SK-N-SH (cell line): ENCODE results near the gene KRTAP10-7.

Experiments used
- EP300 ChIP-seq, 2 experiments: IDR thresholded peaks; 2 replicates each; pipeline versions ENCODE4 v1.4.0 to v1.6.1; 2012; ENCODE audit warnings: borderline replicate concordance in 1 of 2, low read depth in 1 of 2, low read length in 1 of 2
- EZH2phosphoT487 ChIP-seq: fragments of 200-600 bp; sonication (generic); IDR thresholded peaks from 2 replicates; pipeline ENCODE4 v1.6.1; 2017; ENCODE audit warnings: low read depth, mixed run types, mild to moderate bottlenecking, antibody characterized with exemption, moderate library complexity, borderline replicate concordance
- FOXJ3 ChIP-seq: sonication (generic); formaldehyde crosslinking; IDR thresholded peaks from 2 replicates; pipeline ENCODE4 v1.5.1; 2020; ENCODE audit warnings: mild to moderate bottlenecking, missing genetic modification reagents
- MAX ChIP-seq: IDR thresholded peaks from 2 replicates; pipeline ENCODE4 v1.4.0; 2012; ENCODE audit warnings: low read depth
- MEF2A ChIP-seq: IDR thresholded peaks from 2 replicates; pipeline ENCODE4 v1.4.0; 2012; ENCODE audit warnings: low read depth, borderline replicate concordance
- POLR2AphosphoS5 ChIP-seq: IDR thresholded peaks from 2 replicates; pipeline ENCODE4 v1.6.1; 2012; ENCODE audit warnings: low read depth, low read length
- RAD21 ChIP-seq: IDR thresholded peaks from 2 replicates; pipeline ENCODE4 v1.6.1; 2012; ENCODE audit warnings: mild to moderate bottlenecking, low read length
- TAF1 ChIP-seq: IDR thresholded peaks from 2 replicates; pipeline ENCODE4 v1.6.1; 2012; ENCODE audit warnings: low read depth, mild to moderate bottlenecking, low read length, moderate library complexity, borderline replicate concordance
- TF ChIP-seq, protein P1 (sequence below): fragments of 200-600 bp; sonication (generic); IDR thresholded peaks from 2 replicates; pipeline ENCODE4 v1.6.1; 2017; ENCODE audit warnings: antibody characterized with exemption, mild to moderate bottlenecking, moderate library complexity
- TF ChIP-seq, protein P2 (sequence below): IDR thresholded peaks from 2 replicates; pipeline ENCODE4 v1.6.1; 2012; ENCODE audit warnings: mild to moderate bottlenecking, low read depth, low read length, moderate library complexity

GRCh38 chr21:44601596-44602462, 1.4 kb downstream of the KRTAP10-7 start:
- TF ChIP-seq FOXJ3 (CRISPR knock-in tag) = no peak
- TF ChIP-seq, protein P1, sequence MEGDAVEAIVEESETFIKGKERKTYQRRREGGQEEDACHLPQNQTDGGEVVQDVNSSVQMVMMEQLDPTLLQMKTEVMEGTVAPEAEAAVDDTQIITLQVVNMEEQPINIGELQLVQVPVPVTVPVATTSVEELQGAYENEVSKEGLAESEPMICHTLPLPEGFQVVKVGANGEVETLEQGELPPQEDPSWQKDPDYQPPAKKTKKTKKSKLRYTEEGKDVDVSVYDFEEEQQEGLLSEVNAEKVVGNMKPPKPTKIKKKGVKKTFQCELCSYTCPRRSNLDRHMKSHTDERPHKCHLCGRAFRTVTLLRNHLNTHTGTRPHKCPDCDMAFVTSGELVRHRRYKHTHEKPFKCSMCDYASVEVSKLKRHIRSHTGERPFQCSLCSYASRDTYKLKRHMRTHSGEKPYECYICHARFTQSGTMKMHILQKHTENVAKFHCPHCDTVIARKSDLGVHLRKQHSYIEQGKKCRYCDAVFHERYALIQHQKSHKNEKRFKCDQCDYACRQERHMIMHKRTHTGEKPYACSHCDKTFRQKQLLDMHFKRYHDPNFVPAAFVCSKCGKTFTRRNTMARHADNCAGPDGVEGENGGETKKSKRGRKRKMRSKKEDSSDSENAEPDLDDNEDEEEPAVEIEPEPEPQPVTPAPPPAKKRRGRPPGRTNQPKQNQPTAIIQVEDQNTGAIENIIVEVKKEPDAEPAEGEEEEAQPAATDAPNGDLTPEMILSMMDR = no peak
- TF ChIP-seq EZH2phosphoT487 = no peak
- no peak for TF ChIP-seq POLR2AphosphoS5
- TF ChIP-seq, protein P2, sequence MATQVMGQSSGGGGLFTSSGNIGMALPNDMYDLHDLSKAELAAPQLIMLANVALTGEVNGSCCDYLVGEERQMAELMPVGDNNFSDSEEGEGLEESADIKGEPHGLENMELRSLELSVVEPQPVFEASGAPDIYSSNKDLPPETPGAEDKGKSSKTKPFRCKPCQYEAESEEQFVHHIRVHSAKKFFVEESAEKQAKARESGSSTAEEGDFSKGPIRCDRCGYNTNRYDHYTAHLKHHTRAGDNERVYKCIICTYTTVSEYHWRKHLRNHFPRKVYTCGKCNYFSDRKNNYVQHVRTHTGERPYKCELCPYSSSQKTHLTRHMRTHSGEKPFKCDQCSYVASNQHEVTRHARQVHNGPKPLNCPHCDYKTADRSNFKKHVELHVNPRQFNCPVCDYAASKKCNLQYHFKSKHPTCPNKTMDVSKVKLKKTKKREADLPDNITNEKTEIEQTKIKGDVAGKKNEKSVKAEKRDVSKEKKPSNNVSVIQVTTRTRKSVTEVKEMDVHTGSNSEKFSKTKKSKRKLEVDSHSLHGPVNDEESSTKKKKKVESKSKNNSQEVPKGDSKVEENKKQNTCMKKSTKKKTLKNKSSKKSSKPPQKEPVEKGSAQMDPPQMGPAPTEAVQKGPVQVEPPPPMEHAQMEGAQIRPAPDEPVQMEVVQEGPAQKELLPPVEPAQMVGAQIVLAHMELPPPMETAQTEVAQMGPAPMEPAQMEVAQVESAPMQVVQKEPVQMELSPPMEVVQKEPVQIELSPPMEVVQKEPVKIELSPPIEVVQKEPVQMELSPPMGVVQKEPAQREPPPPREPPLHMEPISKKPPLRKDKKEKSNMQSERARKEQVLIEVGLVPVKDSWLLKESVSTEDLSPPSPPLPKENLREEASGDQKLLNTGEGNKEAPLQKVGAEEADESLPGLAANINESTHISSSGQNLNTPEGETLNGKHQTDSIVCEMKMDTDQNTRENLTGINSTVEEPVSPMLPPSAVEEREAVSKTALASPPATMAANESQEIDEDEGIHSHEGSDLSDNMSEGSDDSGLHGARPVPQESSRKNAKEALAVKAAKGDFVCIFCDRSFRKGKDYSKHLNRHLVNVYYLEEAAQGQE = no peak
- no peak for TF ChIP-seq EP300 (IDR thresholded peaks at IDR 0.05; ENCODE audit: borderline replicate concordance in 1 of 2, low read depth in 1 of 2, low read length in 1 of 2)
- no peak for TF ChIP-seq MAX
- TF ChIP-seq MEF2A = no peak
- TF ChIP-seq RAD21 = no peak
- no peak for TF ChIP-seq TAF1
